Mesenchymal stem cell (in vitro differentiated cells and primary cell): Measurements from ENCODE around the gene TPBGL.

ENCODE experiments used
- DNase-seq: peaks from one replicate; pipeline ENCODE4 v3.0.0-alpha.2; 2013
- H2AFZ ChIP-seq: one replicate; pipeline ENCODE4 v1.6.1; 2013; ENCODE audit warnings: low read depth, mild to moderate bottlenecking, control low read depth, inconsistent platforms, low read length, moderate library complexity
- H2AK5ac ChIP-seq: 2 replicates; pipeline ENCODE4 v1.6.1; 2013; ENCODE audit warnings: low read length, moderate library complexity, mild to moderate bottlenecking, inconsistent platforms; ENCODE audit not compliant: severe bottlenecking
- H2BK120ac ChIP-seq: one replicate; pipeline ENCODE4 v1.6.1; 2013; ENCODE audit warnings: low read depth, mild to moderate bottlenecking, inconsistent platforms, low read length, moderate library complexity
- H2BK12ac ChIP-seq, 2 experiments: one replicate each; pipeline ENCODE4 v1.6.1; 2013; ENCODE audit warnings: inconsistent platforms in 2 of 2, low read length in 2 of 2, mild to moderate bottlenecking in 2 of 2, moderate library complexity in 2 of 2, control low read depth in 1 of 2
- H2BK15ac ChIP-seq: one replicate; pipeline ENCODE4 v1.6.1; 2013; ENCODE audit warnings: mild to moderate bottlenecking, low read depth, inconsistent platforms; ENCODE audit not compliant: poor library complexity, severe bottlenecking
- H2BK5ac ChIP-seq: 2 replicates; pipeline ENCODE4 v1.6.1; 2013; ENCODE audit warnings: low read depth, mild to moderate bottlenecking, low read length, control low read depth, inconsistent platforms; ENCODE audit not compliant: poor library complexity, severe bottlenecking
- H3K14ac ChIP-seq, 2 experiments: one replicate each; pipeline ENCODE4 v1.6.1; 2013; ENCODE audit warnings: inconsistent platforms in 2 of 2, low read length in 2 of 2, control low read depth in 1 of 2, mild to moderate bottlenecking in 1 of 2, moderate library complexity in 1 of 2
- H3K18ac ChIP-seq, 2 experiments: one replicate each; pipeline ENCODE4 v1.6.1; 2013; ENCODE audit warnings: inconsistent platforms in 2 of 2, low read length in 2 of 2, control low read depth in 1 of 2, low read depth in 1 of 2, mild to moderate bottlenecking in 1 of 2
- H3K23ac ChIP-seq, 2 experiments: one replicate each; pipeline ENCODE4 v1.6.1; 2013; ENCODE audit warnings: inconsistent platforms in 2 of 2, low read length in 2 of 2, mild to moderate bottlenecking in 2 of 2, moderate library complexity in 2 of 2, control low read depth in 1 of 2
- H3K27ac ChIP-seq: 2 replicates; pipeline ENCODE4 v1.5.1; 2013; ENCODE audit warnings: mild to moderate bottlenecking, moderate library complexity, low read length, control low read depth, inconsistent platforms; ENCODE audit not compliant: poor library complexity, severe bottlenecking
- H3K27me3 ChIP-seq, 2 experiments: 2 replicates each; pipeline versions ENCODE4 v1.6.1 to v1.7.0; 2013; ENCODE audit warnings: low read length in 2 of 2, mild to moderate bottlenecking in 2 of 2, moderate library complexity in 2 of 2, control low read depth in 1 of 2, inconsistent platforms in 1 of 2; ENCODE audit not compliant: control insufficient read depth in 1 of 2, insufficient read depth in 1 of 2
- H3K36me3 ChIP-seq, 2 experiments: 2 replicates each; pipeline versions ENCODE4 v1.6.1 to v1.7.0; 2013; ENCODE audit warnings: low read length in 2 of 2, control low read depth in 1 of 2, inconsistent platforms in 1 of 2, low read depth in 1 of 2, mild to moderate bottlenecking in 1 of 2; ENCODE audit not compliant: insufficient read depth in 2 of 2, control insufficient read depth in 1 of 2
- H3K4ac ChIP-seq, 2 experiments: one replicate each; pipeline ENCODE4 v1.6.1; 2013; ENCODE audit warnings: inconsistent platforms in 2 of 2, low read length in 2 of 2, mild to moderate bottlenecking in 2 of 2, moderate library complexity in 2 of 2, control low read depth in 1 of 2, low read depth in 1 of 2
- H3K4me1 ChIP-seq: 2 replicates; pipeline ENCODE4 v1.6.1; 2013; ENCODE audit warnings: low read depth, low read length, control low read depth; ENCODE audit not compliant: control insufficient read depth, insufficient read depth
- H3K4me2 ChIP-seq: 2 replicates; pipeline ENCODE4 v1.6.1; 2013; ENCODE audit warnings: low read length, mild to moderate bottlenecking, inconsistent platforms; ENCODE audit not compliant: poor library complexity, severe bottlenecking
- H3K4me3 ChIP-seq, 2 experiments: 2 replicates each; pipeline versions ENCODE4 v1.5.1 to v1.7.0; 2013; ENCODE audit warnings: low read length in 2 of 2, mild to moderate bottlenecking in 2 of 2, control low read depth in 1 of 2, low read depth in 1 of 2; ENCODE audit not compliant: insufficient read depth in 1 of 2
- H3K79me1 ChIP-seq: replicated peaks from 2 replicates; pipeline ENCODE4 v1.6.1; 2013; ENCODE audit warnings: mild to moderate bottlenecking, control low read depth, low read length, inconsistent platforms; ENCODE audit not compliant: poor library complexity, severe bottlenecking
- H3K9ac ChIP-seq: 2 replicates; pipeline ENCODE4 v1.7.0; 2013; ENCODE audit warnings: mild to moderate bottlenecking, low read length, moderate library complexity
- H3K9me3 ChIP-seq: 2 replicates; pipeline ENCODE4 v1.7.0; 2013; ENCODE audit warnings: mild to moderate bottlenecking, low read length; ENCODE audit not compliant: control insufficient read depth
- H4K8ac ChIP-seq: one replicate; pipeline ENCODE4 v1.6.1; 2013; ENCODE audit warnings: inconsistent platforms, mild to moderate bottlenecking, low read length, moderate library complexity
- H4K91ac ChIP-seq: one replicate; pipeline ENCODE4 v1.6.1; 2013; ENCODE audit warnings: mild to moderate bottlenecking, low read length, inconsistent platforms
- WGBS: methylation state at CpG from one replicate; pipeline ENCODE4 v1.1.7; 2013; ENCODE audit warnings: mixed read lengths; 5-methylcytosine and 5-hydroxymethylcytosine counted together

The TPBGL gene

GRCh38 chr11:75265851-75266531 lies 25.4 kb downstream of the TPBGL start:
- Histone ChIP-seq H3K9me3 (no peaks in the 10 kb centered on the region), H3K4me3 (no peak overlapping the region), H2BK5ac (no peak overlapping the region), H3K4ac (no peak overlapping the region), H2BK12ac (no peak overlapping the region), H3K14ac (no peak overlapping the region), H2AFZ (no peak overlapping the region), H3K27ac (no peak overlapping the region), H4K91ac (no peak overlapping the region), H3K4me2 (no peak overlapping the region), H4K8ac (no peak overlapping the region), H2BK15ac (no peak overlapping the region), H3K9ac (no peak overlapping the region), H3K18ac (no peak overlapping the region), H3K4me1 (peaks cover 4% of the 10 kb centered on the region), H2BK120ac (no peak overlapping the region), H3K23ac (no peak overlapping the region), H2AK5ac (no peak overlapping the region), H3K79me1 (no peaks in the 10 kb centered on the region), H3K27me3 (peaks cover 6 to 10% of the 10 kb centered on the region in 2 experiments), H3K36me3 (peaks cover 31 to 37% of the 10 kb centered on the region in 2 experiments)
- no peak for DNase-seq
- 89% methylated on average over 16 of the region's 17 CpGs for WGBS

GRCh38 chr11:75267171-75267970 lies 26.8 kb downstream of the TPBGL start:
- WGBS: 91% methylated on average over 27 of the region's 27 CpGs
- Histone ChIP-seq H2BK15ac (no peak overlapping the region), H3K23ac (no peak overlapping the region), H3K27ac (no peak overlapping the region), H3K36me3 (peaks cover 45% of the 10 kb centered on the region in 2 experiments), H3K14ac (no peak overlapping the region), H2AK5ac (no peak overlapping the region), H3K9me3 (no peaks in the 10 kb centered on the region), H3K18ac (no peak overlapping the region), H3K27me3 (peaks cover 0 to 5% of the 10 kb centered on the region in 2 experiments), H2BK12ac (no peak overlapping the region), H3K9ac (no peak overlapping the region), H4K91ac (no peak overlapping the region), H3K79me1 (no peaks in the 10 kb centered on the region), H2BK120ac (no peak overlapping the region), H4K8ac (no peak overlapping the region), H3K4ac (no peak overlapping the region), H3K4me2 (no peak overlapping the region), H2AFZ (no peak overlapping the region), H3K4me1 (peaks cover 4% of the 10 kb centered on the region), H2BK5ac (no peak overlapping the region), H3K4me3 (no peak overlapping the region)
- DNase-seq: no peak

GRCh38 chr11:75268626-75269366 lies 28.2 kb downstream of the TPBGL start:
- H3K4me3 ChIP-seq: no peak overlapping the region
- no peak overlapping the region for H3K9ac ChIP-seq
- no peak overlapping the region for H2BK15ac ChIP-seq
- peaks cover 3% of the 10 kb centered on the region for H3K4me1 ChIP-seq
- no peak overlapping the region for H4K91ac ChIP-seq
- no peak overlapping the region for H2AK5ac ChIP-seq
- no peak overlapping the region for H2AFZ ChIP-seq
- no peak overlapping the region for H3K4me2 ChIP-seq
- no peak overlapping the region for H3K23ac ChIP-seq
- 96% methylated on average over 25 of the region's 25 CpGs for WGBS
- no peak for DNase-seq
- H2BK12ac ChIP-seq: no peak overlapping the region
- no peaks in the 10 kb centered on the region for H3K79me1 ChIP-seq
- H3K9me3 ChIP-seq: no peaks in the 10 kb centered on the region
- H2BK5ac ChIP-seq: no peak overlapping the region
- H3K18ac ChIP-seq: no peak overlapping the region
- no peak overlapping the region for H3K4ac ChIP-seq
- peaks cover 59% of the 10 kb centered on the region in 2 experiments for H3K36me3 ChIP-seq
- no peak overlapping the region for H4K8ac ChIP-seq
- no peak overlapping the region for H3K14ac ChIP-seq
- H2BK120ac ChIP-seq: no peak overlapping the region
- H3K27ac ChIP-seq: no peak overlapping the region
- H3K27me3 ChIP-seq: no peaks in the 10 kb centered on the region

GRCh38 chr11:75269367-75269660 lies 28.7 kb downstream of the TPBGL start:
- no peak overlapping the region for H3K4me3 ChIP-seq
- no peak overlapping the region for H2AFZ ChIP-seq
- no peak overlapping the region for H3K27ac ChIP-seq
- no peak overlapping the region for H3K18ac ChIP-seq
- no peak overlapping the region for H2BK5ac ChIP-seq
- H3K36me3 ChIP-seq: peaks cover 63 to 64% of the 10 kb centered on the region in 2 experiments
- no peak overlapping the region for H3K4ac ChIP-seq
- no peaks in the 10 kb centered on the region for H3K9me3 ChIP-seq
- no peak overlapping the region for H2AK5ac ChIP-seq
- no peak overlapping the region for H3K9ac ChIP-seq
- peaks cover 2% of the 10 kb centered on the region for H3K4me1 ChIP-seq
- H3K14ac ChIP-seq: no peak overlapping the region
- H3K4me2 ChIP-seq: no peak overlapping the region
- WGBS: 100% methylated on average over 3 of the region's 4 CpGs
- no peak overlapping the region for H2BK15ac ChIP-seq
- no peak overlapping the region for H4K8ac ChIP-seq
- no peak overlapping the region for H3K23ac ChIP-seq
- H3K27me3 ChIP-seq: no peaks in the 10 kb centered on the region
- no peak overlapping the region for H2BK12ac ChIP-seq
- H3K79me1 ChIP-seq: no peaks in the 10 kb centered on the region
- H2BK120ac ChIP-seq: no peak overlapping the region
- no peak for DNase-seq
- no peak overlapping the region for H4K91ac ChIP-seq
